Ectodermal cell (in vitro differentiated cells): ENCODE data around the gene GLRX5.

Experiments used
- H3K27ac ChIP-seq: 2 replicates; pipeline ENCODE4 v1.7.0; 2013; ENCODE audit warnings: mild to moderate bottlenecking, low read depth, low read length; ENCODE audit not compliant: insufficient read depth, poor library complexity, severe bottlenecking
- H3K27me3 ChIP-seq: 2 replicates; pipeline ENCODE4 v1.7.0; 2013; ENCODE audit warnings: mild to moderate bottlenecking, low read length; ENCODE audit not compliant: insufficient read depth, control insufficient read depth, poor library complexity, severe bottlenecking
- H3K36me3 ChIP-seq: one replicate; pipeline ENCODE4 v1.7.0; 2013; ENCODE audit warnings: low read length; ENCODE audit not compliant: control insufficient read depth, insufficient read depth
- H3K4me1 ChIP-seq: one replicate; pipeline ENCODE4 v1.7.0; 2013; ENCODE audit warnings: low read length; ENCODE audit not compliant: control insufficient read depth, insufficient read depth
- H3K4me3 ChIP-seq: 2 replicates; pipeline ENCODE4 v1.7.0; 2013; ENCODE audit warnings: low read depth, low read length, control low read depth; ENCODE audit not compliant: insufficient read depth
- H3K9me3 ChIP-seq: 2 replicates; pipeline ENCODE4 v1.7.0; 2013; ENCODE audit warnings: mild to moderate bottlenecking, low read length, moderate library complexity; ENCODE audit not compliant: control insufficient read depth
- WGBS, 2 experiments: methylation state at CpG; one replicate each; pipeline ENCODE4 v1.1.7; 2013; ENCODE audit warnings: missing lambda C conversion rate in 2 of 2; 5-methylcytosine and 5-hydroxymethylcytosine counted together

The GLRX5 gene

GRCh38 chr14:95543021-95543420, 8.2 kb downstream of the GLRX5 start:
- peaks cover 13% of the 10 kb centered on the region for H3K4me1 ChIP-seq
- H3K36me3 ChIP-seq: no peaks in the 10 kb centered on the region
- no peak overlapping the region for H3K4me3 ChIP-seq
- H3K27me3 ChIP-seq: no peaks in the 10 kb centered on the region
- WGBS, 2 experiments: 97 to 98% methylated on average over 5 of the region's 5 CpGs
- no peaks in the 10 kb centered on the region for H3K9me3 ChIP-seq
- H3K27ac ChIP-seq: no peak overlapping the region

GRCh38 chr14:95544588-95544987, 9.7 kb downstream of the GLRX5 start:
- H3K36me3 ChIP-seq: no peaks in the 10 kb centered on the region
- H3K4me3 ChIP-seq: no peak overlapping the region
- no peaks in the 10 kb centered on the region for H3K9me3 ChIP-seq
- no peak overlapping the region for H3K27ac ChIP-seq
- WGBS, 2 experiments: 88 to 89% methylated on average over 8 of the region's 8 CpGs
- H3K4me1 ChIP-seq: peaks cover 14% of the 10 kb centered on the region
- no peaks in the 10 kb centered on the region for H3K27me3 ChIP-seq

GRCh38 chr14:95545515-95546168, 10.8 kb downstream of the GLRX5 start:
- H3K36me3 ChIP-seq: no peaks in the 10 kb centered on the region
- H3K27ac ChIP-seq: no peak overlapping the region
- H3K9me3 ChIP-seq: no peaks in the 10 kb centered on the region
- peaks cover 14% of the 10 kb centered on the region for H3K4me1 ChIP-seq
- WGBS, 2 experiments: 94 to 98% methylated on average over 4 to 5 of the region's 5 CpGs
- no peaks in the 10 kb centered on the region for H3K27me3 ChIP-seq
- H3K4me3 ChIP-seq: no peak overlapping the region

- peaks cover 14% of the 10 kb centered on the region for H3K4me1 ChIP-seq
- peak overlapping the region; percentile 28 for H3K27ac ChIP-seq
- H3K27me3 ChIP-seq: no peaks in the 10 kb centered on the region
- H3K36me3 ChIP-seq: no peaks in the 10 kb centered on the region
- no peak overlapping the region for H3K4me3 ChIP-seq
- no peaks in the 10 kb centered on the region for H3K9me3 ChIP-seq
- WGBS, 2 experiments: 71 to 74% methylated on average over 5 of the region's 5 CpGs
Measured at GRCh38 chr14:95547272-95547625, 12.4 kb downstream of the GLRX5 start.

GRCh38 chr14:95547626-95548327, 12.9 kb downstream of the GLRX5 start:
- Histone ChIP-seq H3K4me3 (no peak overlapping the region), H3K27ac (peak overlapping the region; percentile 28), H3K36me3 (no peaks in the 10 kb centered on the region), H3K27me3 (no peaks in the 10 kb centered on the region), H3K9me3 (no peaks in the 10 kb centered on the region), H3K4me1 (peaks cover 14% of the 10 kb centered on the region)
- WGBS, 2 experiments: 69 to 70% methylated on average over 14 of the region's 14 CpGs

GRCh38 chr14:95548328-95548929, 13.6 kb downstream of the GLRX5 start:
- no peak overlapping the region for H3K4me3 ChIP-seq
- H3K27me3 ChIP-seq: no peaks in the 10 kb centered on the region
- H3K36me3 ChIP-seq: no peaks in the 10 kb centered on the region
- 93 to 94% methylated on average over 9 of the region's 9 CpGs for WGBS, 2 experiments
- H3K4me1 ChIP-seq: peaks cover 14% of the 10 kb centered on the region
- H3K9me3 ChIP-seq: no peaks in the 10 kb centered on the region
- no peak overlapping the region for H3K27ac ChIP-seq

GRCh38 chr14:95549656-95550585, 15.1 kb downstream of the GLRX5 start:
- no peaks in the 10 kb centered on the region for H3K36me3 ChIP-seq
- H3K4me3 ChIP-seq: no peak overlapping the region
- peaks cover 14% of the 10 kb centered on the region for H3K4me1 ChIP-seq
- no peaks in the 10 kb centered on the region for H3K27me3 ChIP-seq
- no peak overlapping the region for H3K27ac ChIP-seq
- H3K9me3 ChIP-seq: no peaks in the 10 kb centered on the region
- WGBS, 2 experiments: 93 to 95% methylated on average over 16 of the region's 16 CpGs

- Histone ChIP-seq H3K36me3 (no peaks in the 10 kb centered on the region), H3K27ac (no peak overlapping the region), H3K4me3 (no peak overlapping the region), H3K4me1 (peaks cover 14% of the 10 kb centered on the region), H3K9me3 (no peaks in the 10 kb centered on the region), H3K27me3 (no peaks in the 10 kb centered on the region)
- 87 to 95% methylated on average over 1 of the region's 1 CpG for WGBS, 2 experiments
Measured at GRCh38 chr14:95551435-95551834, 16.6 kb downstream of the GLRX5 start.

- Histone ChIP-seq H3K9me3 (no peaks in the 10 kb centered on the region), H3K27me3 (no peaks in the 10 kb centered on the region), H3K4me3 (no peak overlapping the region), H3K27ac (no peak overlapping the region), H3K4me1 (no peaks in the 10 kb centered on the region), H3K36me3 (no peaks in the 10 kb centered on the region)
- 93 to 94% methylated on average over 7 of the region's 7 CpGs for WGBS, 2 experiments
Measured at GRCh38 chr14:95553141-95553540, 18.3 kb downstream of the GLRX5 start.

- Histone ChIP-seq H3K9me3 (no peaks in the 10 kb centered on the region), H3K4me3 (no peak overlapping the region)
Measured at GRCh38 chr14:95555053-95555452, 20.2 kb downstream of the GLRX5 start.

More at GRCh38 chr14:95555053-95555452, 20.2 kb downstream of the GLRX5 start:
- no peak overlapping the region for H3K27ac ChIP-seq
- H3K36me3 ChIP-seq: no peaks in the 10 kb centered on the region
- H3K4me1 ChIP-seq: no peaks in the 10 kb centered on the region
- 88 to 90% methylated on average over 10 of the region's 10 CpGs for WGBS, 2 experiments
- H3K27me3 ChIP-seq: no peaks in the 10 kb centered on the region
